GM20000 (cell line): Measurements from ENCODE around the gene GNL2.
A peak's percentile ranks its signal among the peaks of the same experiment; 100 is the strongest.
"Not testable (repeated sequence)": the region's sequence is repeated elsewhere in the genome, so short reads cannot be mapped to it uniquely, and the experiment has no call there.

Experiments
- DNase-seq: peaks from one replicate; pipeline ENCODE4 v3.0.0; 2012; ENCODE audit warnings: low spot score
- CTCF ChIP-seq: IDR thresholded peaks from 2 replicates; pipeline ENCODE4 v1.5.1; 2012; ENCODE audit warnings: mild to moderate bottlenecking, control low read depth; ENCODE audit errors: extremely low read depth, missing control alignments

GNL2 gene

GRCh38 chr1:37567023-37567422 is 28.7 kb downstream of the GNL2 start:
- no peak for TF ChIP-seq CTCF
- DNase-seq, result no peak

- no peak for TF ChIP-seq CTCF
- no peak for DNase-seq
Measured at GRCh38 chr1:37564892-37565291, 30.8 kb downstream of the GNL2 start.

DNA sequence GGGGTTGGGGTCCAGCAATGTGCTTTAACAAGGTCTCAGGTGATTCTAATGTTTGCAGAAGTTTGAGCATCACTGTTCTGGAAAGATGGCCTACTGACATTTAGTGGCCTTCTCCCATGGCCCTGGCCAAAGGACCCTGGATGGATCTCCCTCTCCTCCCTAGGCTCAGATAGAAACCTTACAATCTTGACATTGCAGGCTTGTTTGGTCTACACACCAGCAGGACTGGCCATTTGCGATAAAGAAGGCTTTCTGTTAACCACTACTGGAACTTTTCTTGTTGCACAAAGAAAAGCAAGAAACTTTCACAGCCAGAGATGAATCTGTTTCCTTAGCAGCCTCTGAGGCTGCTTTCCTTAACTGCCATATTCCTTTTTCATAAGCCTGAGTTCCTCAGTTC is 32.8 kb downstream of the GNL2 start:
- no peak for DNase-seq
- TF ChIP-seq CTCF, result no peak

- TF ChIP-seq CTCF, result peak; percentile 2
- peak; percentile 51 for DNase-seq
Measured at GRCh38 chr1:37561133-37562132, 34.3 kb downstream of the GNL2 start.

GRCh38 chr1:37560401-37561132 is 35.2 kb downstream of the GNL2 start:
- no peak for DNase-seq
- no peak for TF ChIP-seq CTCF

GRCh38 chr1:37559957-37560379 is 35.8 kb downstream of the GNL2 start:
- not testable (repeated sequence) for DNase-seq

- no peak for TF ChIP-seq CTCF
- no peak for DNase-seq
Measured at GRCh38 chr1:37559080-37559479, 36.7 kb downstream of the GNL2 start.

DNA sequence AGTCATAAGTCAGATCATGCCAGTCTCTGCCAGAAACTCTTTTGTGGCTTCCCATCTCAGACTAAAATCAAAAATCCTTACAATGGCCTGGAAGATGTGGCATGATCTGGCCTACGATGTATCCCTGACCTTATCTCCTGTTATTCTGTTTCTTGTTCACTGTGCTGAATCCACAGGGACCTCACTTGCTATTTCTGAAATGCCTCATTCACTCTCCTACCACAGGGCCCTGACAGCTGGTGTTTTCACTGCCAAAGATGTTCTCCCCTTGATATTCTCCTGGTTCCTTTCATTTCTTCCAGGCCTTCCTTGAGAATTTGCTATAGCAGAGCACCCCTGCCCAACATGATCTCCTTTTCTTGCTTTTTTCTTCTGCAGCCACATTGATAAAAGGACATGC is 37.3 kb downstream of the GNL2 start:
- TF ChIP-seq CTCF, result no peak
- no peak for DNase-seq
